ENCODE measurements around the gene ADAMTS17.

ADAMTS17 gene

DNA sequence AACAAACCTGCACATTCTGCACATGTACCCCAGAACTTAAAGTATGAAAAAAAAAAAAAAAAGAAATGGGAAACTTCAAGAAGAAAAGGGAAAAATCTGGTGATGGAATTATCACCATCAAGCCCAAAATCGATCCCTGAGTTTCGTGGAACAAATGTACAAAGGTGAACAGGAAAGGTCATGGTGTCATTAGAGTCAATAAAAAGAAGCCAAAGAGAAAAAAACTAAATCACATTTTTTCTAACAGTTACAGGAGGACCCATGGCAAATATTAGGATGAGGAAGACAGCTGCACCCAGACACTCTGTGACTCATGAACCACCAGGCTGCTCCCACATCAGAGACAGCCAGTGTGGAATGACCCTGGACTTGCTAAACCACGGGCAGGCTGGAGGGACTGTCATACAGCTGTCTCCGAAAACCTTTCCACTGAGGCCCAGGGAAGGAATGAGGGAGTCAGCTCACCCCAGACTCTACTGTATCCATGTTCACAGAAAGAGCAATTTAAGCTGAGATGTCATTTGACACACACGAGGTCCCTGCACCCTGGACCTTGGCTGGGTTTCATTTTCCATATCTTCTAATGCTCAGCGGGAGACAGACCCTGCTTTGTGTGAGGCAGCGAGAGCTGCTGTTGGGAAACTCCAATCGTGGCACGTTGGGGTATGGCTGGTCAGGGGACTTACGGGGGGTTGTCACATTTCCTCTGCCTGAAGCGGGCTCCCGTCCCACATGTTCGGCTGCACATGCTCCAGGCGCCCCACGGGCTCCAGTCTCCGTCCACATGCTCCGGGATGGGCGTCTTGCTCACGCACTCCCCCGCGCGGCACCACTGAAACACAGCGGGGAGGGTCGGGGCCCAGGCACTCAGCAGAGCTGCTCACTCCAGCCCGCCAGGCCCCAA, 210.2 kb downstream of the ADAMTS17 start:
- H3K4me3 Mint-ChIP-seq: peak overlapping the region; percentile 60 to 69
- peaks cover 9% of the 10 kb centered on the region for H3K27me3 Mint-ChIP-seq
- peak overlapping the region in 1 of 2 donors; percentile 61 for H3K27ac Mint-ChIP-seq
- ATAC-seq (peak; percentile 87), DNase-seq (peak; percentile 25 to 42)
- peaks cover 13% of the 10 kb centered on the region for H3K4me1 Mint-ChIP-seq
- H3K9me3 Mint-ChIP-seq: peaks cover 0 to 5% of the 10 kb centered on the region in 2 donors

DNA sequence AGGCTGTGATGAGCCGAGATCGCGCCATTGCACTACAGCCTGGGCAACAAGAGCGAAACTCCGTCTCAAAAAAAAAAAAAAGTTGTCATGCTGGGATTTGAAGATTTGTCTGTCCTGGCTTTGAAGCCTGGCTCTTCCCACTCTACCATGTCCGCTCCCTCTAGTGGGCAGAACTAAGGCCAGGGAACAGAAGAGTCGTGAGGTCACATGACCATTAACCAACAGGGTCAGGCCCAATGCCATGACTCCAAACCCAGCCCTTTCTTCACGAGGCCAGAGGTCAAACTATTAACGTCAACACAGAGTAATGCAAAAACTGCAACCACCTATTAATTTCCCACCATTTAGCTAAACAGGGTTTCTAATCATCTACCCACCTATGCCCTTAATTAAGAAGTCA, 212.1 kb downstream of the ADAMTS17 start:
- H3K4me1 Mint-ChIP-seq: peaks cover 13% of the 10 kb centered on the region
- peaks cover 7% of the 10 kb centered on the region for H3K27me3 Mint-ChIP-seq
- ATAC-seq (no peak), DNase-seq (no peak)
- no peak overlapping the region for H3K27ac Mint-ChIP-seq
- no peak overlapping the region for H3K4me3 Mint-ChIP-seq
- H3K9me3 Mint-ChIP-seq: no peaks in the 10 kb centered on the region

DNA sequence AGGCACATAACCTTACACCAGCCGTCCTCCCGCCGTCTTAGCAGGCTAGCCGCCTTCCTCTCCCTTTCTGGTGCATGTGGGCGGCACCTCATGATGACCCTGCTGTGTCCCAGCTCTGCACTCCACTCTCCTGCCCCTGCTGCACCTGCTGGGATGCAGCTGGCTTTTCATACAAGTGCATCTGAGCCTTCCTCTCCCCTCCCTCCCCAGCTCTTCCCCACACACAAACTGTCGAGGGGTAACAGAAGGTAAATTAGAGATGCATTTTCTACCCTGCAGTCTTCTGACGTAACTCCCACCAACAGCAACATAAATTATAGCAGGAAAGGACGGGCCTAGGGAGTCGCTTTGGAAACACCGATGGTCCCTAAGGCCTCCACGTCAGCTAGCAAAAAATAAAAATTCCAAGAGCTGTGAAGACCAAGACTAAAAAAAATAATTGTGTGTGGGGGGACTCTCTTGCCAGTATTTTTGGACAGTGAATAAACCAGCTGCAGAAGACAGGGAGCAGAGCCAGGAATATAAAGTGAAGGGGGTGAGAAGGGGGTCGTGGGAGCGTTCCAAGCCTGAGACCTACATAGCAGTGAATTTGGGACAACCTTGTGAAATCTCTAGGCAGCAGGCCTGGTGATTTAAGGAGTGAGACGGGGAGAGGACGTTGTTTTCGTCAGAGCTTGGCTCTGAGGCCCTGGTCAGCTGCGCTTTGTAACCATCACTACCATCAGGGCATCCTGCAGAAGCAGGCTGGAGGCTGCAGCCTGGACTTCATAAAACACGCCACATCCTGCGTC, 216.2 kb downstream of the ADAMTS17 start:
- ATAC-seq: no peak
- Mint-ChIP-seq H3K27ac (no peak overlapping the region), H3K9me3 (peaks cover 10 to 26% of the 10 kb centered on the region in 2 donors), H3K4me1 (no peaks in the 10 kb centered on the region), H3K4me3 (no peak overlapping the region), H3K27me3 (no peaks in the 10 kb centered on the region)
- DNase-seq: no peak

DNA sequence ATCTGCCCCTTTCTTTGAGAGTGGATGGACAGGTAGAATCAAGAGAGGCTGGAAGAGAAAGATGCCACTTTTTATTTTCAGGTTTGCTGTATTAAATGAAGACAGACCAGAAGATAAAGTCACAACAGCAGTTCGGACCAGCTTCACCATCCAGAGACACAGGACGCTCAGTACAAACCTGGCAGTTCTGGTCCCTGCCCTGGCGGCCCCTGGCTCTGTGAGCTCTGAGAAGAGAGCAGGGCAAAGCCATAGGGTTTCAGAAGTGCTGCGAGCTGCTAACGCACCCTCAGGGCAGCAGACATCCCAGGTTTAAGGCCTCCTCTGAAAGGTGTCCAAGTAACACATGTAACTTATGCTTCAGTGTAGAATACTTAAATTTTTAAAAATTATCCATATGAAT, 216.8 kb downstream of the ADAMTS17 start:
- H3K9me3 Mint-ChIP-seq: peaks cover 10 to 31% of the 10 kb centered on the region in 2 donors
- no peaks in the 10 kb centered on the region for H3K27me3 Mint-ChIP-seq
- DNase-seq (no peak), ATAC-seq (no peak)
- H3K4me1 Mint-ChIP-seq: no peaks in the 10 kb centered on the region
- no peak overlapping the region for H3K27ac Mint-ChIP-seq
- no peak overlapping the region for H3K4me3 Mint-ChIP-seq

DNA sequence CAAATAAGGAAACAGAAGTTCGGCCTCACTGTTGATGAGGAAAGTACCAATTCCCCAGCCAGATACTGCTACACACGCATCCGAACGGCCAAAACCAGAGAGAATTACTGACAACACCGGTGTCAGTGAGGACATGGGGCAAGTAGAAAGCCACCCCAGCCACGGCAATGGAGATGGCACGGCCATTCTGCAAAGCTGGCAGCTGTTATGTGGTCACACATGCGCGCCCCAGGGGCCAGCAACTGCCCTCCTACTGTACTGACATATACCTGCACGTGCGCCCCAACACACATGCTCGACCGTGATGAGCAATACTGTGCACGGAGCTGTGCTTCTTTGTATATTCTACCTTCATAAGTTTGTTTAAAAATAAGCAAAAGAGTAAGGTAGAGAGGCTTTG, 217.4 kb downstream of the ADAMTS17 start:
- no peaks in the 10 kb centered on the region for H3K27me3 Mint-ChIP-seq
- H3K9me3 Mint-ChIP-seq: peaks cover 10 to 36% of the 10 kb centered on the region in 2 donors
- no peak overlapping the region for H3K4me3 Mint-ChIP-seq
- DNase-seq (no peak), ATAC-seq (no peak)
- no peak overlapping the region for H3K27ac Mint-ChIP-seq
- H3K4me1 Mint-ChIP-seq: no peaks in the 10 kb centered on the region

DNA sequence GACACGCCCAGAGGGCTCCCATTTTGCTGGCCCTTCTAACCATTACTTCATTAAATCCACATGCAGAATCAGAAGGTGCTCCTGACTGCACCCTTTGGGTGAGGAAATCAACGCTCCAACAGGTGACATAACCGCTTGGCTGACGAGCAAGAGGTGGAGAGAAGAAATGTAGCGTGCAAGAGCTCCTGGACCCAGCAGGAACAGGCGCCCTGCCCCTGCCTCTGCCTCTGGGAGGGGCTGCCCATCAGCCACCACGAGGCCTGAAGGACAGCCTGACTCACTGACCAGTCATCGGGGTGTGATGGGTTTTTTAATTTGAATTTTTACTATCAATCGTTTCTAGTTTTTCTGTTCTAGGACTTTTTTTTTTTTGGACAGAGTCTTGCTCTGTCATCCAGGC, 218.2 kb downstream of the ADAMTS17 start:
- no peaks in the 10 kb centered on the region for H3K4me1 Mint-ChIP-seq
- ATAC-seq (no peak), DNase-seq (no peak)
- H3K9me3 Mint-ChIP-seq: peaks cover 10 to 36% of the 10 kb centered on the region in 2 donors
- no peak overlapping the region for H3K27ac Mint-ChIP-seq
- H3K4me3 Mint-ChIP-seq: no peak overlapping the region
- H3K27me3 Mint-ChIP-seq: no peaks in the 10 kb centered on the region

DNA sequence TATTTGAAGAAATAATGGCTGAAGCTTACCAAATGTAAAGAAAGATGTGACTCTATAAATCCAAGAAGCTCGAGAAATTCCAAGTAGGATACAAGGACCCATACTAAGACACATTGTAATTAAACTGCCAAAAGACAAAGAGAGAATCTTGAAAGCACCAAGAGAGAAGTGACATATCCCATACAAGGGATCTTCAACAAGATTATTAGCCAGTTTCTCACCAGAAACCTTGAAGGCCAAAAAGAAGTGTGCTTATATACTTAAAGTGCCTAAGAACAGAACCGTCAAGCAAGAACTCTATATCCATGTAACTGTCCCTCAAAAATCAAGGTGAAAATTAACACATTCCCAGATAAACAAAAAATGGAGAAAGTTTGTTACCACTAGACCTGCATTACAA, 220.5 kb downstream of the ADAMTS17 start:
- Mint-ChIP-seq H3K4me1 (no peaks in the 10 kb centered on the region), H3K27me3 (no peaks in the 10 kb centered on the region), H3K27ac (no peak overlapping the region), H3K9me3 (peaks cover 10 to 36% of the 10 kb centered on the region in 2 donors), H3K4me3 (no peak overlapping the region)
- ATAC-seq (no peak), DNase-seq (no peak)

DNA sequence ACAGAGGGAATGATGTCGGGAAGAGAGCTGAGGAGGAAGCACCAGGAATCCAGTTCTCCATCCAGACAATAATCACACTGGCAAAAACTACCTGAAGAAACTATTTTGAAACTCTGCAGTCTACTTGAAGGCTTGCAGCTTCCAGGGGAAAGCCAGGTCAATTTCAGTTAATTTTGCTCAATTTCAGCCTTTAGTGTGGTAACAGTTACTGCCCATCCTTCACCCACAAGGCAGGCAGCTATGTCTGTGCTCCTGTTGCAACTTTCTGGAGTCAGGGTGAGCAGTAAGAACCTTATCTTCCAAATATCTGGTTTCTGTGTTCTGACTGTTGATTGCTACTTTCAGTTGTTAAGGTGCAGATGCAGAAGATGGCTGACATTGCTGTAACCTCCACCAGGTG, 221.7 kb downstream of the ADAMTS17 start:
- Mint-ChIP-seq H3K27ac (no peak overlapping the region), H3K9me3 (peaks cover 10 to 36% of the 10 kb centered on the region in 2 donors), H3K4me1 (no peaks in the 10 kb centered on the region), H3K27me3 (no peaks in the 10 kb centered on the region), H3K4me3 (no peak overlapping the region)
- ATAC-seq (no peak), DNase-seq (no peak)

DNA sequence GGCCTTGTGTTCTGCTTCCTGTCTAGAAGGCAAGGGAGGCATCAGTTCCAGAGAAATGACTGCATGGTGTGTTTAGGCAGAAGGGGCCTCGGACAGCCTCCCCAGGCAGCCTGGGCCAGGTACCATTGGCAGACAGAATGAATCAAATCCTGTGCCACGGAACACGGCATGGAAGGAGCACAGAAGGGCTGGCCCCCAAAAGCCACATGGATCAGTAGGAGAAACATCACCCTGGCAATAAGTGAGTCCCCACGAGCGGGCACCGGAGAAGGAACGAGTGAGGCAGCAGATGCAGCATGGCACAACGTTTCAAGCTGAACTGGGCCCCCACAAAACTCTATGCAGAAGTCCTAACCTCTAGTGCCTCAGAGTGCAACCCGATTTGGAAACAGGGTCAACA, 223.2 kb downstream of the ADAMTS17 start:
- Mint-ChIP-seq H3K27me3 (no peaks in the 10 kb centered on the region), H3K4me1 (peaks cover 7% of the 10 kb centered on the region), H3K4me3 (no peak overlapping the region), H3K9me3 (peaks cover 10 to 36% of the 10 kb centered on the region in 2 donors), H3K27ac (no peak overlapping the region)
- ATAC-seq (no peak), DNase-seq (no peak)

DNA sequence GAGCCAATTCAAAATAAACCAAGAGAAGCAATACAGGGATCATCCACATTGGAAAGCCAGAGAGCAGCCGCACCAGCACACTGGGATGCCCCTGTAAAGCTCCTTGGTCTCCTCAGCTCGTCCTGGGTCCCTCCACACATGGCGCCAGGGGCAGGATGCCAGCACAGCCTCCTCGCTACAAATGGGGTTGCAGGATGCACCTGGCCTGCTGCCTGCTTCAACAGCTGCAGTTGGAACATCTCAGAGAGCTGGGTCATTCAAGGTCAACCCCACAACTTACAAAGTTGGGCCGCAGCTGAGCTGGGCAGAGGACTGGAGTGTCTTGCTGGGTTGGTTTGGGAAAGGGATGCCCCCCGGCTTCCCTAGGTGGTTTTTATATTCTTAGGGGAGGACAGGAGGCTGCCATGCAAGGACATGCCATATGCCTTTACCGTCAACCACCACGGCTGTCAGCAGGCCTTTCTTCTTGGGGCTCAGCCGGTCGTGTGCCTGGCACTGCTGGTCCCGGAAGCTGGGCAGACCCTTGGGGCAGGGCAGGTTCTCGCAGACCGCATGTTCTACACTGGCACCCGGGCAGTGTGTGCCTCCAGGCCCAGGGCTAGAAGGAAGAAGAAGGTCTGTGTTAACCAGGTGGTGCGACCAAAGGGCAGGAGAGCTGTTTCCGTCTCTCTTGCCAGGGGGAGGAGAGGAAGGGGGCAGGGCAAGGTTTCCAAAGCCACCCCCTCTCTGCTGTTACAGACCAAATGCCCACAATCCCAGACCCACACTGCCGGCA, 225.2 kb downstream of the ADAMTS17 start:
- no peak overlapping the region for H3K4me3 Mint-ChIP-seq
- no peak overlapping the region for H3K27ac Mint-ChIP-seq
- no peaks in the 10 kb centered on the region for H3K27me3 Mint-ChIP-seq
- peaks cover 24% of the 10 kb centered on the region for H3K4me1 Mint-ChIP-seq
- ATAC-seq (no peak), DNase-seq (no peak)
- peaks cover 5 to 18% of the 10 kb centered on the region in 2 donors for H3K9me3 Mint-ChIP-seq

DNA sequence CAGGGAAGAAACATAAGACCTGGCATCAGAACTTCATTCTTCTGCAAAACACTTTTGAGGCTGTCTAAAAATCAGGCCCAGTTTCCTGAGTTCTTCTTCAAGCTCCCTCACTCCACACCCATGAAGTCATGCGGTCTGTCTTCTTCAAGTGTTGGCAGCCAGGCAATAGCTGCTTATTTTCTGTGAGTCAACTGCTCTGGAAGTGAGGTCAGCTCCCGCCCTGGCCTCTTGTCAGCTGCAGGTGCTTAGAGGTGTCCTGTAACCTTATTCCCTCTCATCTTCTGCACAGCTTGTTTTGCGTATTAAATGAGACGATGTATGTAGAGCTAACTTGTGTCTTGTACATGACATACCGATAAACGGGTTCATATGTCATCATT, 226.1 kb downstream of the ADAMTS17 start:
- no peak for ATAC-seq

DNA sequence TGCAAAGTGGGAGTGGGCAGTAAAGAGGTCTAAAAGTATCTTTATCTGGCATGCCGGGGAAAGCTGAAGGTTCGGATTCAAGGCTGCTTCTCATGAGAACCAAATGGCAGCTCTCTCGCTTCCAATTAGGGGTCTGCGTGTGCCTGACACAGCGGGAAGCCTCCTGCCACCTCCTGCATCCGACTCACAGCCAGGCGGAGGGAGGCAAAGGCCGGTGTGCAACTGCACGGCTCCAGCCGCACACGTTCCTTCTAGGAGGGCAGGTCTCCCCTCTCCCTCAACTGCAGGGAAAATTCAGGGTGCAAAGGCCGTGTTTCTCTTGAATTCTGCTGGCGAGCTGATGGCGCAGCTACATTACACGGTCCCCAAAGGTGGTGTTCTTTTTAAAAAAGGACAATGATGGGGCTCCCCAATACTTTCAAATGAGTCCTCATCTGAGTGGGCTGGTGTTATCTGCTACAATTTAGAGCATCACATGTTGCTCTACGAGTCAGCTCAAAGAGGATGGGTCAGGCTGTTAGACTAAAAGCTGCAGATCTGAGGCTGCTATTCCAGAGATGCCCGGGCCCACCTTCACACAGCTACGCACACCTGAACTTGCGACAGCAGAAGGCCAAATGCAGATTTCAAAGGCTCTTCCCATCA, 226.6 kb downstream of the ADAMTS17 start:
- Mint-ChIP-seq H3K9me3 (peaks cover 0 to 7% of the 10 kb centered on the region in 2 donors), H3K4me3 (no peak overlapping the region), H3K27me3 (no peaks in the 10 kb centered on the region), H3K4me1 (peaks cover 38% of the 10 kb centered on the region), H3K27ac (peak overlapping the region in 1 of 2 donors; percentile 5)
- no peak for DNase-seq
- no peak for ATAC-seq

More for the DNA sequence above, 226.1 kb downstream of the ADAMTS17 start:
- Mint-ChIP-seq H3K27me3 (no peaks in the 10 kb centered on the region), H3K9me3 (peaks cover under 1 to 11% of the 10 kb centered on the region in 2 donors), H3K27ac (no peak overlapping the region), H3K4me3 (no peak overlapping the region), H3K4me1 (peaks cover 33% of the 10 kb centered on the region)
- DNase-seq: no peak

DNA sequence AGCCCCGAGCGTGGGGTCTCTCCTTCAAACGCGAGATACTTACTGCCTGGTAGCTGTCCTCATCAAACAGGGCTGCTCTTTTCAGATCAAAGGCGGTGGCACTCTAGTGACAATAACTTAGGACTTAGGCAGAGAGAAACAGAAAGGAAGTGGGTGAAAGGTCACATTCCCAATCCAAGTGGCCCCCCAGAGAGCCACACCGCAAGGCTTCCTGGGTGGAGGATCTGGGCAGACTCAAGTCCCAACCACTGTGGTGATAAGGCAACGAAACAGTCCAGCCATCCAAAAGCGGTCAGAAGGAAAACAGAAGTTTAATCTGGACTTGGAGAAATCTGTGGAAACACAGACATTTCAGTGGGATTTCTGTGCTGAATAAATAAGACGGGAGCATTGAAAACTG, 227.2 kb downstream of the ADAMTS17 start:
- DNase-seq: no peak
- no peak for ATAC-seq
- Mint-ChIP-seq H3K4me3 (peak overlapping the region in 1 of 2 donors; percentile 64), H3K27ac (no peak overlapping the region), H3K9me3 (peaks cover 0 to 1% of the 10 kb centered on the region in 2 donors), H3K4me1 (peaks cover 43% of the 10 kb centered on the region), H3K27me3 (no peaks in the 10 kb centered on the region)

DNA sequence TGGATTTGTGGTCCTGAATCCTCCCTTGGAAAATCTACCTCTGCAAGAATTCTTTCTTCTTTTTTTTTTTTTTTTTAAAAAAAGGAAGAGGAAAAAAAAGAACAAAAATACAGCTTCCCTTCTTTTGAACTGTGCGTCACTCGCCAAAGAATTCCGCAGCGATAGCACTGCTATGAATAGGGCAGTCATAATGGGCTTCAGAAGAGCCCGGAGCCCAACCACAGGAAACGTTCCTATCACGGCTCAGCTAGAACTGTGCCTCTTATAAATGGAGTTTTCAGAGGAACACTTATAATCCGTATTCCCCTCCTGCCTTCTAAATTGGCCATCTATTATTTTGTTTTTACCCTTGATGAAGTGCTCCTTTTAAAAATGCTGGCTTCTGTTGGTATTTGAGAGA, 227.7 kb downstream of the ADAMTS17 start:
- no peak overlapping the region for H3K27ac Mint-ChIP-seq
- no peaks in the 10 kb centered on the region for H3K27me3 Mint-ChIP-seq
- H3K9me3 Mint-ChIP-seq: no peaks in the 10 kb centered on the region
- no peak for ATAC-seq
- H3K4me3 Mint-ChIP-seq: peak overlapping the region in 1 of 2 donors; percentile 64
- peaks cover 47% of the 10 kb centered on the region for H3K4me1 Mint-ChIP-seq
- DNase-seq: no peak

Measured in stimulated activated naive CD8-positive, alpha-beta T cell treated with anti-CD3 and anti-CD28 coated beads, Interleukin-15, amount 100 ng/mL, for 72 hours (primary cell).